ENCODE results near the gene LDLRAD4.
"Not testable (repeated sequence)": the region's sequence is repeated elsewhere in the genome, so short reads cannot be mapped to it uniquely, and the experiment has no call there.

LDLRAD4 gene

DNA sequence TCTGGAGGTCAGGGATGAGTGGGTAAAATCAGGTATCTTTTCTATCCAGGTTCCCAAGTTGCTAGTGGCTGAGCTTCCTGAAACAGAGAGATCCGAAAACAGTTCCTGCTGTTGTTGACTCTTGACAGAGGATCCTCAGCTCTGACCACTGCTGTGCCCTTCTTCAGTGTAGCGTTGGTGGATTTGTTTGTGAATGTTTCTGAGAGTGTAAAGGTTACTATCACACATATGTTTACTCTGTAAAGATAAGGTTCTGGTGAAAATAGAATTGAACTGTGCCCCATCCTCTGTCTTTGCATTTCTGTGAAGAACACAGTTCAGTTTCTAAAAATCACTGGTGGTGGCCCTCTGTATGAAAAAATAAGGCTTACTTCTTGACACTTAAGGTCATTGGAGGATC lies 119.8 kb downstream of the LDLRAD4 start:
- no peak for DNase-seq (ENCODE audit: low read depth)

DNA sequence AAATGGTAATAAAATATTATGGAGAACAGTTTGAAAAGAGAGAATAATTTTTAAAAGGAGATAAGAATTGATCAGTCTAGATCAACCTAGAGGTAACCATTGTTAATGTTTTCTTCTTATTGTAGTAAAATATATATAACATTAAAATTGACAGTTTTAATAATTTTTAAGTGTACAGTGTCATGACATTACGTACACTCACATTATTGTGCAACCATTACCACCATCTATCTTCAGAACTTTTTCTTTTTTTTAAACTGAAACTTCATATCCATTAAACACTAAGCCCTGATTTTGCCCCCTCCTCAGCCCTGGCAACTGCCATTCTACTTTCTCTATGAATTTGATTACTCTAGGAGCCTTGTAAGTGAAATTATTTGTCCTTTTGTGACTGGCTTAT lies 121.1 kb downstream of the LDLRAD4 start:
- DNase-seq (ENCODE audit: low read depth), result no peak

DNA sequence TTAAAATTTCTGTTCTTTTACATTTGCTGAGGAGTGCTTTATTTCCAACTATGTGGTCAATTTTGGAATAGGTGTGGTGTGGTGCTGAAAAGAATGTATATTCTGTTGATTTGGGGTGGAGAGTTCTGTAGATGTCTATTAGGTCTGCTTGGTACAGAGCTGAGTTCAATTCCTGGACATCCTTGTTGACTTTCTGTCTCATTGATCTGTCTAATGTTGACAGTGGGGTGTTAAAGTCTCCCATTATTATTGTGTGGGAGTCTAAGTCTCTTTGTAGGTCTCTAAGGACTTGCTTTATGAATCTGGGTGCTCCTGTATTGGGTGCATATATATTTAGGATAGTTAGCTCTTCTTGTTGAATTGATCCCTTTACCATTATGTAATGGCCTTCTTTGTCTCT lies 127.9 kb downstream of the LDLRAD4 start:
- DNase-seq (ENCODE audit: low read depth), result not testable (repeated sequence)

DNA sequence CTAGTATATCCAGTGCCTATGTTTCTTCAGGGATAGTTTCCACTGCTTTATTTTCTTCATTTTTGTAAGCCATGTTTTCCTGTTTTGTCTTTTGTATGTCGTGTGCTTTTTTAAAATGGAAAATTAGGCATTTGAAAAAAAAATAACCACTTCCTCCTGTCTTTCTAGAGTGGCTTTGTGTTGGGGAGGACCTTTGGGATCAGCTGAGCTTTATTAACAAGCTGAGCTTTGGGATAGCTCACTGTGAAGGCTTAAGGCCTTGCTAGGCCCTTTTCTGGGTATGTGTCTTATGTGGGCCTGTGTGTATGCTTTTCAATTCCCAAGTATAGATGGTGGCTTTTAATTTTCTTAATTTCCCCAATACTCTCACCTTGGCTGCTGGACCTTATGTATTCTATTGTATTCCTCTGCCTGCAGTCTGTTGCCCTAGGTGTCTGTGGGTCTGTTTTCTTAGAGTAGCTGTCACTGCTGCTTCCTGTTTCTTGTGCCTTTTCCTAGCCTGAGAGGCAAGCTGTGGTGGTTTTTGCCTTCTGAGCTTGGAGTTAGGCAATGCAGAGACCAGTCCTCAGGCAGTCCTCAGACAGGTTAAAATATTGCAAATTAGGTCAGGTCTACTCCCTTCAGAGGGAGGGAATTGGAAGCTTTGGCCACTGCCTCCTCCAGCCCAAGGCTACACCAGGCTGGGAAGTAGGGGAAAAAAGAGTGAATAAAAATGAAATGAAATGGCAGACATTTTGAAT lies 134.7 kb downstream of the LDLRAD4 start:
- DNase-seq (ENCODE audit: low read depth), result no peak

DNA sequence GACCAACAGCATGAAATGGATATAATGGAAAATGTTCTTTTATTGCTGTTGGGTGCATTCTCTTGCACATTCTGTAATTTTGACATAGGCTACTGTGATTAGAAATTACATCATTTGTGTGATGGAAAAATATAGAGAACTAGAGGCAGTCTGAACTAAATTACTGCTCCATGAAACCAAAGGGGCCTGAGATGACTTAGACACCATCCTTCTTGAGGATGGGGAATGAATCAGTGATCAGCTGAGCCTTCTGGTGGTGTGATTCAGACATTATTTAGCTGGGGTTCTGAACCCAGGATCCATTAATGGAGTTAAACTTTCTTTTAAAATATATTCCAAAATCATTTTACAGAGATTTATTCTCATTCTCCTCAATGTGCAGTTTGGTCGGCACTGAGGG lies 135.8 kb downstream of the LDLRAD4 start:
- DNase-seq (ENCODE audit: low read depth), result no peak

DNA sequence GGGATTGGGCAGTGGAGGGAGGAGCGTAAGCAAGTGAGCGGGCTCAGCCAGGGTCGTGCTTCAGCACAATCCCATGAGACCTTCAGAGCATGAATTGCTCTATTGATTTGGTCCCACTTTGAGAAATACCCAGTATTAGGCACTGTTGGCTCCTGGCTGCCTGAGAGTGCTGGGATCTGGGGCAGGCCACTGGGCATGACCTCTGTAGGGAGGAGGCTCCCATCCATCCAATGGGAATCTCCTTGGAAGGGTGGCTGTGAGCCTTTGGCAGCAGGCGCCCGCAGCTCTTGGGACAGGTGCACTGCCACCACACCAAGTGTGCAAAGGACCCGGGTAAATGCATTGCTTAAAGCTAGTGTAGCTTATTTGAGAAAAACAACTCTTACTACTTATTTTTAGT lies 137.5 kb downstream of the LDLRAD4 start:
- no peak for DNase-seq (ENCODE audit: low read depth)

DNA sequence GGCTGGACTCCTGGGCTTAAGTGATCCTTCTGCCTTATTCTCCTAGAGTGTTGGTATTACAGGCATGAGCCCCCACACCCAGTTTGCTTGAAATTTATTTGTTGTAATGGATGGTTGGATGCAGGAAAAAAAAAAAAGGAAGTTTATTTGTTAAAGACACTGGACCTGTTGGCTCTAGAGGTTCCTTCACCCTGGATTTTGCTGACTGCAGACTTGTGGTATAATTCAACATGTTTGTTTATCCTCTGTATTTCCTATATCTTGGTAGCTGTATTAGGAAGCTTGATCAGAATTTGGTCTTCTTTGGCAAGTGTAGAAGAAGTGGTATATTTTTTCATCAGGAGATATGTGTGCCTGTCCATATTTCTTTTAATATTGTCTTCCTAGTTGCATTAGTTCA lies 138.7 kb downstream of the LDLRAD4 start:
- no peak for DNase-seq (ENCODE audit: low read depth)

DNA sequence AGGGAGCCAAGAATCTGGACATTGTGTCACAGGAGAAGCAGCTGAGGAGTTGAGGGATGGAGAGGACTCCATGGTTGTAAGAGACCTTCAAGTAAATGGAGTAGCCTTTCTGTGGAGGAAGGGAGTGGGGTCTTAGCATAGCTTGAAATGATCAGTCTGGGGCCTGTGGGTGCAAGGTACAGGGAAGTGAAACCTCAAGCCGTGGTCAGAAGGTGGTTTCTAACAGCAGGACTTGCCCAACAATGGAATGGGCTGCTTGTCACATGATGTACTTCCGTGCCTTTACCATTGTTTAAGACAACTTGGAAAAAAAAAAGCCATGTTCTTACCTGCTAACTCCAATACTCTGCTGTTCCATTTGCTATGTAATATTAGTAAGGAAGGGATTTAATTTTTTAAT lies 140.7 kb downstream of the LDLRAD4 start:
- no peak for DNase-seq (ENCODE audit: low read depth)

DNA sequence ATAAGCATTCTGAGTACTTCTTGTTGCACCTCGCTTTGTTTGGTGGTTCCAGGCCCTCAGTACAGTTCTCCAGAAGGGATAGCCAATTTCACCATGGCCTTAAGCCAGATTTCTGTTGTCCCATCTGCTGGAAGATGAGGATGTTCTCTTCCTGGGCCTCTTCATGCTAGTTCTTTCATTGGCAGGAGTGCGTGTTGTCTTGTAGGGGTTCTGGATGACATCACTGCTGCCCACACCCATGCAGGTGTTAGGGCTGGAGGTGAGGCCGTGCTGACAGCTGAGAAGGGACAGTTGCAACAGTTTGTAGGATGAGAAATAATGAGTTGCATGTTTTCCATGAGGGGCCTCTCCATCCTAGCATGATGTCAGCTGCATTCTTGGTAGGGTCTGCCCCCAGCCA lies 142.9 kb downstream of the LDLRAD4 start:
- DNase-seq (ENCODE audit: low read depth), result no peak

DNA sequence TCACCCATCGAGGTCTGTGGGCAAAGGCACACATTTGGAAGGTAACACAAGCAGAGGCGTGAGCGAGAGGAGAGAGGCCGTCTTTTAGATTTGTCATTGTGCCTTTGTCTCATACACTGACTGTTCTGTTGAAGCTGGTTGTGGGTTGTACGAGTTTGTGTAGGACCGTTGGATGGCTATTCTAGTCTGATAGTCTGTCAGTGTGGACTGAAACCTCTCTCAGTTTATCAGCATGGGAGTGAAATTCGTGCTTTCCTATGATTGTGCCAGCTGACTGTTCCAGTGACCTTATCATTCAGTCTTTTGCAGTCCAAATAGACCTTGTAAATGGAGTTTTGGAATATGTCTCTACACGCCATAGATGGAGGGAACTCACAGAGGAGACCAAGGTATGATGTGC lies 143.5 kb downstream of the LDLRAD4 start:
- DNase-seq (ENCODE audit: low read depth), result no peak

DNA sequence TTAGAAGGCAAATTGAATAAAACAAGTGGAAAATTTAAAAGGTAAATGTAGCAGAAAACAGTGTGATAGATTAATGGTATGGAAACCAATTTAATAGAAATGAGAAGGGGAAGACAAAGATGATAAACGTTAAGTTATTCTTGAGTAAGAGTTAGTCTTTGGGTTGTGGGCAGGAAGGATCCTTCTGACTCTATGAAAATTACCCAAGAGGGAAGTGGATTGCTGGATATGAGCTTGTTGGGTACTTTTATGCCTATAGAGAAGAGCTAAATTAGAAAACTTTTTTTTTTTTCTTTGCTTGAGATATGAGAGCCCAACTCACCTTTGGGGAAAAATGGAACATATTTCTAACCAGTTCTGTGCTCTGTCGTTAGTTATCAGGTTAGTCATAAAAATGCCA lies 144.0 kb downstream of the LDLRAD4 start:
- no peak for DNase-seq (ENCODE audit: low read depth)

DNA sequence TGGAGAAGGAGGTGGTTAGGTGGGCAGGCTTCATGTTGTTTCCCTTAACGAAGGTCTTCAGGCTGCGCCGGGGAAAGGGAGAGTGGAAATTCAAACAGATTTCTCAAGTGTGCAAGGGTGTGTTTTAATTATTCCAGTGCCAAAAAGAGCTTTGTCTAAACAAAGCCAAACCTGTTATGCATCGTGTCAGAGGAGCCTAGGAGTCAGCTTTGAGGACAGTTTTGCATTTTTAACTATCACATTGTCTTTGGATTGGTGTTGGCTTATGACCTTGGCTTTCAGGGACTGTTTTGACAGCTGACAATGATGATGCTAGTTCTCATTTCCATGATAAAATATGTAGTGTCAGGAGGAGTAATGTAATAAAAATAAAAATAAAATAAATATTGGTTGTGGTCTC lies 144.8 kb downstream of the LDLRAD4 start:
- DNase-seq (ENCODE audit: low read depth), result no peak

DNA sequence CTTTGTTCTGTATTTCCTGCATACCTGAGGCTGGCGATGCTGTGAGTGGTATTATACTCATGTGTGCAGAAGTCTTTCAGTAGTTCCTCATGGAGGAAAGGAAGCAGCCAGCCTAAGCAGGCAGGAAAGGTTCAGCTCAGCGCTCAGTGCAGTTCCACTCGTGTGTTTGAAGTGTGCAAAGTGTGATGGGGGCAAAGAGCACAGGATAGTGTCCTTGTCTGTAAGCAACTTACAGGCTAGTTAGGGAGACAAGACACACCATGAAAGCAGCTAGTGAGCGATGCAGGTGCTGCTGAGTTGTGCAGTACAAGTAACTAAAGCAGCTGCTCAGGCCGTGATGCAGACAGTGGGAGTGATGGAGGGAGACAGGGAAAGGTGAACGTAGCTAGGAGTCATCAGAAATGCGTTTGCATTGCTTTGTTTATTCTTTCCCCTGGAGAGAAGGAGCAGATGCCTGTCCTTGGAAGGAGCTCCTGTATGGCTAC lies 146.2 kb downstream of the LDLRAD4 start:
- no peak for DNase-seq (ENCODE audit: low read depth)

DNA sequence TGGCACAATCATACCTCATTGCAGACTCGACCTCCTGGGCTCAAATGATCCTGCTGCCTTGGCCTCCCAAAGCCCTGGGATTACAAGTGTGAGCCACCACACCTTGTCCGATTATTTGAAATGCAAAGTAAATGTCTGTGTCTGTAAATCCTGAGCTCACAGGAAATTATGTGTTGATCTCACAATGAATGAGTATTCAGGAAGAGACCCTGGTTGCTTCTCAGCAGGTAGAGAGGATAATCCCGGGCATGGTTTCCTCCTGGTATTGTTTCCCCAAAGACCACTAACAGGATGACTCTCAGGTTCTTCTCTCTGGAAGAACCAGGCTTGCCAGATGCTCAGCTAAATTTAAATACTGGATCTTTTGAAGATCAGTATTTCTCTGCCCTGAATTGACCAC lies 147.6 kb downstream of the LDLRAD4 start:
- no peak for DNase-seq (ENCODE audit: low read depth)

DNA sequence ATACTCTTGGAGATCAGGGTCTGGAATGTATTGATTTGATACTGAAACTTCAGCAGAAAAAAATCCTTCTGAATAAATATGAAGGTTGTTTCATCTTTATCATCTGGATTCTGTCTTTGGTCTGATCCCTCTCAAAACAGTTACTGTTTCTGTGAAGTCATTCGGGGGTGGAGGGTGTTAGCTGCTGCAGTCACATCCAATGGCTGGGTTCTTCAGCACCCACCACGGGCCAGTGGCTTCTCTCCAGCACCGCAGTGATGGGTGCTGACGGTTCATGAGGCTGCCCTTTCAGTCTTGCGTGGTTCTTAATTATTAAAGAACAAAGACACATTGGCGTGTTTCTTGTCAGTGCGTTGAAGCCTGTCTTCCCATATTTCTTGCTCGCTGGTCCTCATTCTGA lies 148.0 kb downstream of the LDLRAD4 start:
- DNase-seq (ENCODE audit: low read depth), result no peak

DNA sequence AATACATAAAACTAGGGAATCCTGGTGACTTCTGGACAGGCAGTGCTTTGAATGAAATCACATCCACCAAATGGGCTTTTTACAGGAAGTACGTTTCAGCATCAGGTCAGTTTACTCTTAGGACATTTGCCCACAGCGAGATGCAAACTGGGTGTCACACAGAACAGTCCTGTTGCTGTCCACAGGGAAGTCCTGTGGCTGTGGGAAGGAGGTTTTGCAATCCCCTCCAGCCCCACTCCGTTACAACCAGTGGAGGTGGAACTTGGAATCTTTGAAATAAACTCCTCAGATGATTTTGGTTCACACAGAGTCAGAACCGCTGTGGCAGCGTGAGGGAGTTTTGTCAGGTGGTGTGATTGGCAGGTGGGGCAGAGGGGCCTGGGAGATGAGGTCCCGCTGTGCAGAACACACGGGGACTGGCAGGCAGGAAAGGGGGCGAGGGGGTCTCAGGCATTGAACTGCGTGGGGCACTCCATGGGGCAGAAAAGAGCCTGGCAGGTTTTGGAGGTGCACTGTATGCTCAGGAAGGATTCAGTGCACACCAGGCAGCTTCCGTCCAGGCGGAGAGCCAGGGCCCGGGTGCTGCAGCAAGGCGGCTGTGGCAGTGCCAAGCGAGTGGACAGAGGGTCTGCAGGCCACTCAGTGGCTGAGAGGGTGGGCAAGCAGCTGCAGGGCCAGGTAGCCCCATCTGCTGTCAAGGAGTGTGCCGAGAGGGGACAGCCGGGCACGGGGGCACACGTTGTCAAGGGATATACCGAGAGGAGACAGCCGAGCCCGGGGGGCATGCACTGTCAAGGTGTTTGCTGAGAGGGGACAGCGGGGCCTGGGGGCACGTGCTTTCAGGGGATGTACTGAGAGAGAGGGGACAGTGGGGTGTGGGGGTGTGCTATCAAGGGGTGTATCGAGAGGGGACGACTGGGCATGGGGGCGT lies 148.7 kb downstream of the LDLRAD4 start:
- no peak for DNase-seq (ENCODE audit: low read depth)

DNA sequence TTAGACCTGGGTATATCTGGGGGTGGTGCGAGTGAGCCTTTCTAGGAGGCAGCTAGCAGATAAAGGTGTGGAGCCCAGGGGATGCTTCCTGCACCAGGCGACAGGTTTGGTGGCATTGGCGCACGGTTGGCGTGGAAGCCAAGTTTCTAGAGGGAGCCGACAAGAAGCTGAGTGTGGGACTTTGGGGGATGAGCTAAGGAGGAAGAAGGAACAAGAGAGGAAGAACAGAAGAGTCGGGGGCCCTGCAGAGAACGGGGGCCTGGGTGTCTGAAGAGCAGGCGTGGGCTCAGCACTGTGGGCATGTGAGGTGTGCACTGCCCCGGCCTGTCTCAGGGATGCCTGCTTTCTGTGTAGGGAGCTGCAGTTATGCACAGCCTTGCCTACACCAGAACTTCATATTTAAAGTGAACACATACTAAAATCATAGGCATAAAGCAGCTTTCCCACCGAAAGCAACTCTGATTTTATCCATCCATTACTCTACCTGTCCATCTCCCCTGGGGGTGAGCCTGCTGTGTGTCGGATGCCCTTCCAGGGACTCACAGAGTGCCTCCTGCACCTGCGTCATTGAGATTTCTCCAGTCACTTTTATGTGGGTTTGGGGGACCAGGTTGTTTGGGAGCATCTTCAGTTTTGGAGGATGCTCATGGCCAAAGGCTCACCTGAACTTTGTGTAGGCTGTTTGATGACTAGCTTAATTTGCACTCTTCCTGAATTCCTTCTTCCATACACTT lies 149.7 kb downstream of the LDLRAD4 start:
- no peak for DNase-seq (ENCODE audit: low read depth)

DNA sequence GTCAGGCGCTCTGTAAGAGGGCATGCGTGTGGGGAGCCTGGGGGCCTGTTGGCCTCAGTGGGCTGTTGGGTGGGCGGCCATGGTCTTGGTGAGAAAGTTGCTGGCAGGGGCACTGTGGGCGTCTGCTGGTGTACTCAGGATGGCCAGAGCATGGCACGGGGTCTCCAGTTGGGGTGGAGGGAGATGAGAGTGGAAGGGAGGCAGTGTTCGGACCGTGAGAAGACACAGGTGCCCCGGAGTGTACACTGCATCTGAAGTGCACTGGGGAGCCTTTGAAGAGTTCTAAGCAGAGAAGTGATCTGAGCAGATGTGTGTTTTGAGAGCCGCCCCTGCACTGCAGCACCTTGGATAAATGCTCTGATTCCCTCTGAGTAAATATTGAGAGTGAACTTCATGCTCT lies 150.8 kb downstream of the LDLRAD4 start:
- no peak for DNase-seq (ENCODE audit: low read depth)

DNA sequence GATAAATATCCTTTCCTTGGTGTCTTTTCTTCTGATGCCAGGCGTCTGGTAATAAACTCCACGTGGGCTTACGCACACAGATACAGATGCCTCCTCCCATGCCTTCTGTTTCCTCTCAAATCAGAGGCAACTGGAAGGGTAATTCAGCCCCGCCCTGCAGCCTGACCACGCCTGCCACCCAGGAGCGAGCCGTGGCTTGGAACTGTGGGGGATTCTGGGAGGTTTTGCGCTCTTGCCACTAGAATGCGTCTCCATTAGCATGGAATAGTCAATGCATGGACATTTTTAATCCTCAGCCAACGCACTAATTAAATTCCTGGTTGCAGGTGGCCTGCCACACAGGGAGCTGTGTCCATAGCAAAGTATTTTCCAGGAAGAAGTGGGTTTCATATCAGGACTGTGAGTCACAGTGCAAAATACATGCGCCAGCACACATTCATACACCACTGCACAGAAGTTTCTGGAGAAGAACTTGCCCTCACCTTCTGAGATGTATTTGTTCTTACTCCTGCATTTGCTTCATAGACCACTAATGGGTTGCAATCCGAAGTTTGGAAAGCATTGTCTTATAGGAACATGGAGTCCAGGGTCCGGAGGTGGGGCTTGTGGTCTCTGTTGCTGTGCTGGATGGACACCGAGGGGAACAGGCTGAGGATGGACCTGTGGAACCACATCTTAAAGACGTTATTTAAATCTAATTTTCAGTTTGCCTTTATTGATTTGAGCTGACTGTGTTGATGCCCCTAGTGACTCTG lies 151.4 kb downstream of the LDLRAD4 start:
- no peak for DNase-seq (ENCODE audit: low read depth)

DNA sequence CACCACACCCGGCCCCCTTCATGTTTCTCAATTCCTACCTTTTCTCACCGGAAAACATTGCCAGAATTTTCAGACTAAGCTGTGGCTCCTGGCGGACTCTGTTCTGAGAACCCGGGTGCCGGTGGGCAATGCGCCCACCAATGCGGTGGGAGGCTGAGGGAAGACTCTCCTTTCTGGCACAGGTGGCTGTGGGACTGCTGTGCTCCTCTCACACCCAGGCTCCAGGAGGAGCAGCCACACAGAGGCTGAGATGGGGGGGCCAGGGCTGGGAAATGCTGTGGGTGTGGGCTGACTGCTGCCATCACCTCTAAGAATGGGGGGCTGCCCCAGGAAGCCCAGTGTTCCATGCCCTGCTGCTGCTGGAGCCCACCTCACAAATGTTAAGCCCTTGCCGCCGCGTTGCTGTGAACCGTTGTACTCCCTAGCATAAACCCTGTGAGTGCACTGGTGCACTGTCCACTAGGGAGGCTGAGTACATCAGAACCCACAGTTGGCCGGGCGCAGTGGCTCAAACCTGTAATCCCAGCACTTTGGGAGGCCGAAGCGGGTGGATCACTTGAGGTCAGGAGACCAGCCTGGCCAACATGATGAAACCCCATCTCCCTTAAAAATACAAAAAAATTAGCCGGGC lies 152.6 kb downstream of the LDLRAD4 start:
- no peak for DNase-seq (ENCODE audit: low read depth)

DNA sequence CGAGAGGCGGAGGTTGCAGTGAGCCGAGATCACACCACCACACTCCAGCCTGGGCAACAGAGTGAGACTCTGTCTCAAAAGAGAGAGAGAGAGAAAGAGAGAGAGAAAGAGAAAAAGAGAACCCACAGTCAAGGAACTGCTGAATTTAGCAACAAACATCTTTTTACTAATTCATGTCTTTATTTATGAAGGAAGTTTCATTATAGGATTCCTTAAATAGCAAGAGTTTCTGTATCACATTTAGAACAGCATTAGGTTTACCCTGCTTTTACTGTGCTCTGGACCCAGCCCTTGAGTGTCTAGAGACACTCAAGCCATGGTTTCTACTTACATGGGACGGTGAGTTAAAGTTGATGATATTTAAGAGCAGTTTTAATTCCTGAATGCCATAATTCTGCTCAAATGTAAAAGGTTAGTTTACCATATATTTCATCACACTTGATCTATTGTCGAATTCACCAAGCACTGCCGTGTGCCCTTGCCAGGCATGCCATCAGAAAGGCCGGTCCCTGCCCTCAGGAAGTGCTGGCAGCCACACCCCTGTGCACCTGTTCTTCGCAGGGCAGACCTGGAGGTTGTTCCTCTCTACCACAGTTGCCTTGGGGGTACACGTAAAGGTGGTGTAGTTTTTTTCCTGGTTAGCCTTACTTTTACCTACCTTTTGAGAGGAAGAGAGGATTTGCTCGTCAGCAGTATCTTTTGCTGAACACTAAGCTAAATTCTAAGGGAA lies 153.3 kb downstream of the LDLRAD4 start:
- DNase-seq (ENCODE audit: low read depth), result no peak
